Measurements from ENCODE around the gene RIT1. TPM values are rescaled to one million over a fixed set of nuclear protein-coding genes. Genes with fewer than 3 reads are reported as not detected.

RIT1 gene
- total and polyA plus RNA-seq, 2 donors (not counting 3 experiments of a cell fraction or from before 2014, with no cell fraction given) = 46.4 to 65.5 TPM

DNA sequence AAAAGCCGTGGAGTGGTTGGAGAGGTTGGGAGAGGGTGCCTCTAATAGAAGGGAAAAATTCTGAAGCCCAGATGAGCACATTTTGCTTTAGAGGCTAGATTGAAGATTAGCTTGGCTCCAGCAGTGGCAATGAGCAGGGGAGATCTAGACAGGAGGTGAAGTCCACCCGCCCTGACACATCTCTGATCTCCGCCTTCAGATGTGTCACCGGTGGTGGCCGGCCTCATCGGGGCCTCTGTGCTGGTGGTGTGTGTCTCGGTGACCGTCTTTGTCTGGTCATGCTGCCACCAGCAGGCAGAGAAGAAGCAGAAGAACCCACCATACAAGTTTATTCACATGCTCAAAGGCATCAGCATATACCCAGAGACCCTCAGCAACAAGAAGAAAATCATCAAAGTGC, 43.4 kb downstream of the RIT1 start:
- Histone ChIP-seq H3K27me3 (ENCODE audit: control insufficient read depth in 2 of 2, insufficient read depth in 2 of 2, low read length in 2 of 2) (no peaks in the 10 kb centered on the region), H3K4me3 (replicated peaks in 1 of 3; ENCODE audit: insufficient read depth in 1 of 3, low read depth in 1 of 3, low read length in 3 of 3) (no peak overlapping the region), H3K36me3 (ENCODE audit: control insufficient read depth in 2 of 2, extremely low read depth in 1 of 2, insufficient read depth in 2 of 2, low read length in 2 of 2) (peaks cover 0 to 3% of the 10 kb centered on the region in 2 experiments), H4K20me1 (replicated peaks; ENCODE audit: control insufficient read depth, extremely low read depth, insufficient read depth, low read length) (no peaks in the 10 kb centered on the region), H3K9ac (replicated peaks; ENCODE audit: extremely low read depth, insufficient read depth, low read length) (no peak overlapping the region), H3K79me2 (ENCODE audit: control insufficient read depth, insufficient read depth, low read length) (peaks cover 2% of the 10 kb centered on the region), H2AFZ (ENCODE audit: low read depth, low read length) (no peak overlapping the region), H3K9me1 (replicated peaks; ENCODE audit: control insufficient read depth, extremely low read depth, insufficient read depth, low read length) (no peaks in the 10 kb centered on the region), H3K9me3 (replicated peaks; ENCODE audit: control insufficient read depth, insufficient read depth, low read length) (no peaks in the 10 kb centered on the region), H3K4me1 (ENCODE audit: control insufficient read depth, extremely low read depth, insufficient read depth, low read length) (no peaks in the 10 kb centered on the region), H3K4me2 (ENCODE audit: insufficient read depth, low read length) (no peak overlapping the region), H3K27ac (ENCODE audit: insufficient read depth, low read depth, low read length) (no peak overlapping the region)
- TF ChIP-seq POLR2AphosphoS5 (IDR thresholded peaks at IDR 0.05; ENCODE audit: insufficient read depth, low read depth, low read length) (no peak), FOS (IDR thresholded peaks at IDR 0.05; ENCODE audit: borderline replicate concordance, insufficient read depth, low read length) (no peak), GATA2 (IDR thresholded peaks at IDR 0.05; ENCODE audit: insufficient read depth, insufficient read length, low read depth, low read length) (no peak), EZH2 (IDR thresholded peaks at IDR 0.05; ENCODE audit: borderline replicate concordance, low read depth, low read length, severe bottlenecking) (no peak), JUN (IDR thresholded peaks at IDR 0.05; ENCODE audit: borderline replicate concordance, insufficient read depth, insufficient read length, low read depth) (no peak), POLR2A (IDR thresholded peaks at IDR 0.05; ENCODE audit: low read depth, low read length) (no peak), MYC (IDR thresholded peaks at IDR 0.05; ENCODE audit: low read depth, low read length) (no peak)
- TF ChIP-seq, protein P1, sequence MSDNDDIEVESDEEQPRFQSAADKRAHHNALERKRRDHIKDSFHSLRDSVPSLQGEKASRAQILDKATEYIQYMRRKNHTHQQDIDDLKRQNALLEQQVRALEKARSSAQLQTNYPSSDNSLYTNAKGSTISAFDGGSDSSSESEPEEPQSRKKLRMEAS (IDR thresholded peaks at IDR 0.05; ENCODE audit: insufficient read depth, insufficient read length) = no peak
- TF ChIP-seq, protein P2, sequence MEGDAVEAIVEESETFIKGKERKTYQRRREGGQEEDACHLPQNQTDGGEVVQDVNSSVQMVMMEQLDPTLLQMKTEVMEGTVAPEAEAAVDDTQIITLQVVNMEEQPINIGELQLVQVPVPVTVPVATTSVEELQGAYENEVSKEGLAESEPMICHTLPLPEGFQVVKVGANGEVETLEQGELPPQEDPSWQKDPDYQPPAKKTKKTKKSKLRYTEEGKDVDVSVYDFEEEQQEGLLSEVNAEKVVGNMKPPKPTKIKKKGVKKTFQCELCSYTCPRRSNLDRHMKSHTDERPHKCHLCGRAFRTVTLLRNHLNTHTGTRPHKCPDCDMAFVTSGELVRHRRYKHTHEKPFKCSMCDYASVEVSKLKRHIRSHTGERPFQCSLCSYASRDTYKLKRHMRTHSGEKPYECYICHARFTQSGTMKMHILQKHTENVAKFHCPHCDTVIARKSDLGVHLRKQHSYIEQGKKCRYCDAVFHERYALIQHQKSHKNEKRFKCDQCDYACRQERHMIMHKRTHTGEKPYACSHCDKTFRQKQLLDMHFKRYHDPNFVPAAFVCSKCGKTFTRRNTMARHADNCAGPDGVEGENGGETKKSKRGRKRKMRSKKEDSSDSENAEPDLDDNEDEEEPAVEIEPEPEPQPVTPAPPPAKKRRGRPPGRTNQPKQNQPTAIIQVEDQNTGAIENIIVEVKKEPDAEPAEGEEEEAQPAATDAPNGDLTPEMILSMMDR (IDR thresholded peaks at IDR 0.05; ENCODE audit: extremely low read depth in 1 of 2, insufficient read depth in 1 of 2, low read depth in 1 of 2, low read length in 2 of 2) = no peak
- BruUV-seq (replicated peaks) = no TSS peak
- dilution Hi-C loops (cut with MboI; ENCODE audit: extremely low pct_ligation_motif_present, low sequenced_read_pairs) (no loop called here), intact Hi-C loops (cut with micrococcal nuclease) (no loop called here)
- ChIA-PET CTCF (interaction anchor here (0.6 kb wide), 1 partner anchor 39 kb away, joined by 3 read pairs; no protein-coding TSS in a partner anchor), POLR2A (no interaction called here)
- FAIRE-seq (no peak), DNase-seq (ENCODE audit: low read depth, low spot score) (no peak)
